Ishikawa (cell line): ENCODE results near the gene KIF22.

Experiments
- CEBPB ChIP-seq: IDR thresholded peaks from 2 replicates; pipeline ENCODE4 v1.6.1; 2012
- CREB1 ChIP-seq: IDR thresholded peaks from 2 replicates; pipeline ENCODE4 v1.6.1; 2012; ENCODE audit warnings: low read depth
- EGR1 ChIP-seq: IDR thresholded peaks from 2 replicates; pipeline ENCODE4 v1.6.1; 2012
- EP300 ChIP-seq: IDR thresholded peaks from 2 replicates; pipeline ENCODE4 v1.6.1; 2012; ENCODE audit warnings: borderline replicate concordance
- FOXM1 ChIP-seq: IDR thresholded peaks from 2 replicates; pipeline ENCODE4 v1.6.1; 2012; ENCODE audit warnings: low read depth, borderline replicate concordance
- NFIC ChIP-seq: IDR thresholded peaks from 2 replicates; pipeline ENCODE4 v1.6.1; 2012
- RAD21 ChIP-seq: IDR thresholded peaks from 2 replicates; pipeline ENCODE4 v1.6.1; 2012; ENCODE audit warnings: low read depth
- TAF1 ChIP-seq: IDR thresholded peaks from 2 replicates; pipeline ENCODE4 v1.6.1; 2012; ENCODE audit warnings: low read depth, mild to moderate bottlenecking
- TCF12 ChIP-seq: IDR thresholded peaks from 2 replicates; pipeline ENCODE4 v1.6.1; 2012; ENCODE audit warnings: low read depth
- TEAD4 ChIP-seq: IDR thresholded peaks from 2 replicates; pipeline ENCODE4 v1.6.1; 2012
- YY1 ChIP-seq: IDR thresholded peaks from 2 replicates; pipeline ENCODE4 v1.6.1; 2012; ENCODE audit warnings: low read depth
- ZBTB7A ChIP-seq: IDR thresholded peaks from 2 replicates; pipeline ENCODE4 v1.6.1; 2012; ENCODE audit warnings: low read depth
- TF ChIP-seq, protein P1 (sequence below): IDR thresholded peaks from 2 replicates; pipeline ENCODE4 v1.6.1; 2012
- TF ChIP-seq, protein P2 (sequence below): IDR thresholded peaks from 2 replicates; pipeline ENCODE4 v1.6.1; 2012
- TF ChIP-seq, protein P3 (sequence below): IDR thresholded peaks from 2 replicates; pipeline ENCODE4 v1.6.1; 2012; ENCODE audit warnings: low read depth, mild to moderate bottlenecking

Gene KIF22

DNA sequence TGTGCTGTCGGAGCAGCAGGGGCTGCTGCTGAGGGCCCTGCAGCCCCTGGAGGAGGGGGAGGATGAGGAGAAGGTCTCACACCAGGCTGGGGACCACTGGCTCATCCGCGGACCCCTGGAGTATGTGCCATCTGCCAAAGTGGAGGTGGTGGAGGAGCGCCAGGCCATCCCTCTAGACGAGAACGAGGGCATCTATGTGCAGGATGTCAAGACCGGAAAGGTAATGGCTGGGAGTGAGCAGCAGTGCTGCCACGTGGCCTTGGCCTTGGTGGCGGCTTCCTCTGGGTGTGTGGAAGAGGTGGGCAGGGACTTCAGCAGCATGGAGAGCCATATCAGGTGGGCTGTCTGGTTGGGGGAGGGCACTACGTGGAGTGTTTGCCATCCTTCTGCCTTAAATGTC is 49.7 kb downstream of the KIF22 start:
- no peak for TF ChIP-seq RAD21
- TF ChIP-seq, protein P1, sequence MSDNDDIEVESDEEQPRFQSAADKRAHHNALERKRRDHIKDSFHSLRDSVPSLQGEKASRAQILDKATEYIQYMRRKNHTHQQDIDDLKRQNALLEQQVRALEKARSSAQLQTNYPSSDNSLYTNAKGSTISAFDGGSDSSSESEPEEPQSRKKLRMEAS = no peak

DNA sequence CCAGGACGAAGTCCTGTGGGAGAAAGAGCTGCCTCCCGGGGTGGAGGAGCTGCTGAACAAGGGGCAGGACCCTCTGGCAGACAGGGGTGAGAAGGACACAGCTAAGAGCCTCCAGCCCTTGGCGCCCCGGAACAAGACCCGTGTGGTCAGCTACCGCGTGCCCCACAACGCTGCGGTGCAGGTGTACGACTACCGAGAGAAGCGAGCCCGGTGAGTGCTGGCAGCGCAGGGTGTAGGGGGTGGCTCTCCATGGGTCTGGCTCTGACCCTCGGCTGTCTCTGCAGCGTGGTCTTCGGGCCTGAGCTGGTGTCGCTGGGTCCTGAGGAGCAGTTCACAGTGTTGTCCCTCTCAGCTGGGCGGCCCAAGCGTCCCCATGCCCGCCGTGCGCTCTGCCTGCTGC is 51.1 kb downstream of the KIF22 start:
- TF ChIP-seq, protein P2, sequence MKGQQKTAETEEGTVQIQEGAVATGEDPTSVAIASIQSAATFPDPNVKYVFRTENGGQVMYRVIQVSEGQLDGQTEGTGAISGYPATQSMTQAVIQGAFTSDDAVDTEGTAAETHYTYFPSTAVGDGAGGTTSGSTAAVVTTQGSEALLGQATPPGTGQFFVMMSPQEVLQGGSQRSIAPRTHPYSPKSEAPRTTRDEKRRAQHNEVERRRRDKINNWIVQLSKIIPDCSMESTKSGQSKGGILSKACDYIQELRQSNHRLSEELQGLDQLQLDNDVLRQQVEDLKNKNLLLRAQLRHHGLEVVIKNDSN = no peak
- TF ChIP-seq, protein P3, sequence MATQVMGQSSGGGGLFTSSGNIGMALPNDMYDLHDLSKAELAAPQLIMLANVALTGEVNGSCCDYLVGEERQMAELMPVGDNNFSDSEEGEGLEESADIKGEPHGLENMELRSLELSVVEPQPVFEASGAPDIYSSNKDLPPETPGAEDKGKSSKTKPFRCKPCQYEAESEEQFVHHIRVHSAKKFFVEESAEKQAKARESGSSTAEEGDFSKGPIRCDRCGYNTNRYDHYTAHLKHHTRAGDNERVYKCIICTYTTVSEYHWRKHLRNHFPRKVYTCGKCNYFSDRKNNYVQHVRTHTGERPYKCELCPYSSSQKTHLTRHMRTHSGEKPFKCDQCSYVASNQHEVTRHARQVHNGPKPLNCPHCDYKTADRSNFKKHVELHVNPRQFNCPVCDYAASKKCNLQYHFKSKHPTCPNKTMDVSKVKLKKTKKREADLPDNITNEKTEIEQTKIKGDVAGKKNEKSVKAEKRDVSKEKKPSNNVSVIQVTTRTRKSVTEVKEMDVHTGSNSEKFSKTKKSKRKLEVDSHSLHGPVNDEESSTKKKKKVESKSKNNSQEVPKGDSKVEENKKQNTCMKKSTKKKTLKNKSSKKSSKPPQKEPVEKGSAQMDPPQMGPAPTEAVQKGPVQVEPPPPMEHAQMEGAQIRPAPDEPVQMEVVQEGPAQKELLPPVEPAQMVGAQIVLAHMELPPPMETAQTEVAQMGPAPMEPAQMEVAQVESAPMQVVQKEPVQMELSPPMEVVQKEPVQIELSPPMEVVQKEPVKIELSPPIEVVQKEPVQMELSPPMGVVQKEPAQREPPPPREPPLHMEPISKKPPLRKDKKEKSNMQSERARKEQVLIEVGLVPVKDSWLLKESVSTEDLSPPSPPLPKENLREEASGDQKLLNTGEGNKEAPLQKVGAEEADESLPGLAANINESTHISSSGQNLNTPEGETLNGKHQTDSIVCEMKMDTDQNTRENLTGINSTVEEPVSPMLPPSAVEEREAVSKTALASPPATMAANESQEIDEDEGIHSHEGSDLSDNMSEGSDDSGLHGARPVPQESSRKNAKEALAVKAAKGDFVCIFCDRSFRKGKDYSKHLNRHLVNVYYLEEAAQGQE = no peak
- TF ChIP-seq ZBTB7A = no peak
- TF ChIP-seq CREB1 = no peak
- TF ChIP-seq TAF1 = no peak
- no peak for TF ChIP-seq CEBPB
- no peak for TF ChIP-seq NFIC

DNA sequence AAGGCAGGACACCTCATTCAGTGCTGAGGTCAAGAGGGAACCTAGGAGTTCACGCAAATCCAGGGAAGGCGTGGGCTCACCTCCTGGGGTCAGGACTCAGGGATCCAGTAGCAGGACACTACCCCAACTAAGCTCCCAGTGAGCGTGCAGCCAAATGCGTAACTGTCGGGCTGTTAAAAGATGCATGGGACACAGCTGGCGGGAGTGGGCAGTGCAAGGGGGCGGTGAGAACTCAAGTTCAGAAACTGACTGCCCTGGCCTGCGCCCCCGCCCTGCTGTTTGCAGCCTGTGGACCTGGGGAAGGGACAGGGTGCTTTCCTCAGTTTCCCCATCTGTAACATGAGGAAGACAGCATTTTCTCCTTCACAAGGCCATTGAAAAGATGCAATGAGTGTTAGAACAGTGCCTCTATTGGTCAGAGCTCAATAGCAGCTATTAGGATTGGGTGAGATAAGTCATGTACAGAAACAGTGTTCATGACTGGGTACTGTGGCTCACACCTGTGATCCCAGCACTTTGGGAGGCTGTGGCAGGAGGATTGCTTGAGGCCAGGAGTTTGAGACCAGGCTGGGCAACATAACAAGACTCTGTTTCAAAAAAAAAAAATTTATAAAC is 52.3 kb downstream of the KIF22 start:
- no peak for TF ChIP-seq EGR1
- no peak for TF ChIP-seq FOXM1
- TF ChIP-seq, protein P3 = no peak
- no peak for TF ChIP-seq YY1
- TF ChIP-seq TAF1 = no peak
- TF ChIP-seq TCF12 = no peak
- TF ChIP-seq CEBPB = no peak
- TF ChIP-seq, protein P1 = no peak
- no peak for TF ChIP-seq RAD21
- TF ChIP-seq NFIC = no peak
- no peak for TF ChIP-seq EP300
- TF ChIP-seq CREB1 = no peak
- TF ChIP-seq, protein P2 = no peak
- TF ChIP-seq ZBTB7A = no peak
- TF ChIP-seq TEAD4 = no peak

DNA sequence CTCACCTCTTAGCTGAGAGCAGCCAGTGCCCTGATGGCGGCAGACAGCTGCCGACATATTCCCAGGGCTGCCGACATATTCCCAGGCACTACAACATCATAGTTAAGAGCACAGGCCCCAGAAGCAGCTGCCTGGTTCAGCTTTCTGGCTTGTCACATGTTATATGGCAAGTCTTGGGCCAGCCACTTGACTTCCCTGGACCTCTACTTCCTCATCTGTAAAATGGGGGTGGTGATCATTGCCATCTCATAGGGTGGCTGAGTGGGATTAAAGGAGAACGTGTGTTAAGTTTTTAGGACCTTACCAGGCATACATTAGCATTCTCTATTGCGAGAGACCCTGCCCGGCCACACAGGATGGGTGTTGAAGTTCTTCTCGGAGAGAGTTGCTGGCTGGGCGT is 53.4 kb downstream of the KIF22 start:
- TF ChIP-seq TCF12 (no peak), EGR1 (no peak)
- TF ChIP-seq, protein P3 = no peak
- TF ChIP-seq, protein P1 = no peak

DNA sequence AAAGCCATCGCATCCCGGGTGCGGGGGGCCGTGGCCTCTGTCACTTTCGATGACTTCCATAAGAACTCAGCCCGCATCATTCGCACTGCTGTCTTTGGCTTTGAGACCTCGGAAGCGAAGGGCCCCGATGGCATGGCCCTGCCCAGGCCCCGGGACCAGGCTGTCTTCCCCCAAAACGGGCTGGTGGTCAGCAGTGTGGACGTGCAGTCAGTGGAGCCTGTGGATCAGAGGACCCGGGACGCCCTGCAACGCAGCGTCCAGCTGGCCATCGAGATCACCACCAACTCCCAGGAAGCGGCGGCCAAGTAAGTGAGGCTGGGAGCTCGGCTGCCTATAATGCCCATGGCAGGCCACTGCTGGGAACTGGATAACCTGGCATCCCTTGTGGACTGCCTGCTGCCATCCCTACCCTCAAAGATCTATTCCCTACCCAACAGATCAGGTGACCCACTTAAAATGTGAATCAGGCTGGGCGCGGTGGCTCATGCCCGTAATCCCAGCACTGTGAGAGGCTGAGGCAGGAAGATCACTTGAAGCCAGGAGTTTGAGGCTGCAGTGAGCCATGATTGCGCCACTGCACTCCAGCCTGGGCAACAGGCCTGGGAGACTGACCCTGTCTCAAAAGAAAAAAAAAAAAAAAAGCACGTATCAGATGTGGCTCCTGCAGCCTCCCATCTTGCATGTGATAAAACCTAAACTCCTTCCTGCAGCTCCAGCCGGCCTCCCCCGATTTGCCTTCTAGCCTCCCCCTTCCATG is 54.2 kb downstream of the KIF22 start:
- TF ChIP-seq RAD21 (no peak), TAF1 (no peak), ZBTB7A (no peak), TEAD4 (no peak), NFIC (no peak), CREB1 (no peak), TCF12 (no peak), FOXM1 (no peak), YY1 (no peak)
- TF ChIP-seq, protein P1 = no peak
